ENCODE results near the gene TGFBR3L.

Gene TGFBR3L

GRCh38 chr19:7904074-7905020, 10.3 kb upstream of the TGFBR3L start:
- peak in 3 of 6 experiments; percentile 67 to 71 (median 68) for DNase-seq

GRCh38 chr19:7905268-7905667, 9.4 kb upstream of the TGFBR3L start:
- DNase-seq: no peak

GRCh38 chr19:7905859-7906258, 8.8 kb upstream of the TGFBR3L start:
- no peak for DNase-seq

GRCh38 chr19:7907122-7907521, 7.5 kb upstream of the TGFBR3L start:
- DNase-seq: no peak

- no peak for DNase-seq
These were observed 7.1 kb upstream of the TGFBR3L start for GRCh38 chr19:7907544-7907943.

GRCh38 chr19:7908078-7908699, 6.4 kb upstream of the TGFBR3L start:
- DNase-seq: no peak

- no peak for DNase-seq
These were observed 5.7 kb upstream of the TGFBR3L start for GRCh38 chr19:7908742-7909461.

- no peak for DNase-seq
These were observed 5.1 kb upstream of the TGFBR3L start for GRCh38 chr19:7909471-7910067.

- DNase-seq: no peak
These were observed 4.1 kb upstream of the TGFBR3L start for GRCh38 chr19:7910321-7911161.

- no peak for DNase-seq
These were observed 3.0 kb upstream of the TGFBR3L start for GRCh38 chr19:7911508-7912143.

- no peak for DNase-seq
These were observed 2.4 kb upstream of the TGFBR3L start for GRCh38 chr19:7912144-7912696.

- no peak for DNase-seq
These were observed 1.7 kb upstream of the TGFBR3L start for GRCh38 chr19:7912697-7913564.

- DNase-seq: no peak
These were observed 978 bp upstream of the TGFBR3L start for GRCh38 chr19:7913652-7914051.

- DNase-seq: no peak
These were observed 531 bp upstream of the TGFBR3L start for GRCh38 chr19:7914099-7914498.

GRCh38 chr19:7915250-7916102, 846 bp downstream of the TGFBR3L start:
- peak in 1 of 6 experiments; percentile 34 for DNase-seq

- DNase-seq: peak; percentile 20 to 50 (median 36)
These were observed 1.7 kb downstream of the TGFBR3L start for GRCh38 chr19:7916103-7916954.

- peak in 1 of 6 experiments; percentile 44 for DNase-seq
These were observed 2.3 kb downstream of the TGFBR3L start for GRCh38 chr19:7916955-7917266.
